ELF-1 (cell line): ENCODE data around the gene NPFFR1.
"Not testable (repeated sequence)": the region's sequence is repeated elsewhere in the genome, so short reads cannot be mapped to it uniquely, and the experiment has no call there.

Experiments
- DNase-seq: peaks from one replicate; pipeline ENCODE4 v3.0.0-alpha.2; 2016; ENCODE audit warnings: low read depth, low spot score

NPFFR1 gene

DNA sequence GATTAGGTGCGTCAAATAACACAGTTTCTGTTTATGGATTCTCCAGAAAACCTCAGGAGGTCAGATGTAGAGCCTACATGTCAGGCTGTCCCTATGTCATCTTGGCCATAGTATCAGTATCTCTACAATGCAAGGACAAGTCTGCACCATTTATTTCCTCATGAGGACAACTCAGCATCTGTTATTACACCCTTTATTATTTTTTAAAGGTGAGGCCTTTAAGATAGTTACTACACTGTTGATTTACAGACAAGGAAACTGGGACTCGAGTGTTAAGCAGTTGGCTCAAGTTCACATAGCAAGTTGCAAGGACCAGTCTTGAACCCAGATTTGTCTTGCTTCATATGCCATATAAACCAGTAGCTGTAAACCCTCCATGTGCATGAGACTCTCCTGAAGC lies 27.3 kb downstream of the NPFFR1 start:
- DNase-seq = no peak

DNA sequence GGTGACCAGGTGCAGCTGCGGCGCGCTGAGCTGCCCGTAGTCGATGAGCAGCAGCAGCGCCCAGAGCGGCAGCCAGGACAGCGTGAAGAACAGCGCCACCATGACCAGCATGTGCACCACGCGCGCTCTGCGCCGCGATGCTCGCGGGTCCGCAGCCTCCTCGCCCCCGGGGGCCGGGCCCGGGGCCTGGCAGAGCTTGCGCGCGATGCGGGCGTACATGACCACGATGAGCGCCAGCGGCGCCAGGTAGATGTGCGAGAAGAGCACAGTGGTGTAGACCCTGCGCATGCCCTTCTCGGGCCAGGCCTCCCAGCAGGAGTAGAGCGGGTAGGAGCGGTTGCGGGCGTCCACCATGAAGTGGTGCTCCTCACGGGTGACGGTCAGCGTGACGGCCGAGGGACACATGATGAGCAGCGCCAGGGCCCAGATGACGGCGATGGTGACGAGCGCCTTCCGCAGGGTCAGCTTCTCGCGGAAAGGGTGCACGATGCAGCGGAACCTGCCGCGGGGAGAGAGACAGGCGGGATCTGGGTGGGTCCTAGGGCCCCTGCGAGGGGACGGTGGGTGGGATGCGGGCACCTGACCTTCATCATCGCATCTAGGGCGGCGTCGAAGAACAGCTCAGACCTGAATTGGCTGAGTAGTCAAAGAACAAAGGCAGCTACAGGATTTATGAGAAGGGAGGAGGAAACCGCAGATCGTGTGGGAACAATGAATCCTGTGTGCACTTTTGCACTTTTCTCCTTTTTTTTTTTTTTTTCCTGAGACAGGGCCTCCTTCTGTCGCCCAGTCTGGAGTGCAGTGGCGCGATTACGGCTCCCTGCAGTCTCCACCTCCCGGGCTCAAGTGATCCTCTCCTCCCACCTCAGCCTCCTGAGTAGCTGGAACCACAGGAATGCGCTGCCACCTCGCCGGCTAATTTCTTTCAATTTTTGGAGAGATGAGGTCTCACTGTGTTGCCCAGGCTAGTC lies 28.2 kb downstream of the NPFFR1 start:
- peak; percentile 38 for DNase-seq

DNA sequence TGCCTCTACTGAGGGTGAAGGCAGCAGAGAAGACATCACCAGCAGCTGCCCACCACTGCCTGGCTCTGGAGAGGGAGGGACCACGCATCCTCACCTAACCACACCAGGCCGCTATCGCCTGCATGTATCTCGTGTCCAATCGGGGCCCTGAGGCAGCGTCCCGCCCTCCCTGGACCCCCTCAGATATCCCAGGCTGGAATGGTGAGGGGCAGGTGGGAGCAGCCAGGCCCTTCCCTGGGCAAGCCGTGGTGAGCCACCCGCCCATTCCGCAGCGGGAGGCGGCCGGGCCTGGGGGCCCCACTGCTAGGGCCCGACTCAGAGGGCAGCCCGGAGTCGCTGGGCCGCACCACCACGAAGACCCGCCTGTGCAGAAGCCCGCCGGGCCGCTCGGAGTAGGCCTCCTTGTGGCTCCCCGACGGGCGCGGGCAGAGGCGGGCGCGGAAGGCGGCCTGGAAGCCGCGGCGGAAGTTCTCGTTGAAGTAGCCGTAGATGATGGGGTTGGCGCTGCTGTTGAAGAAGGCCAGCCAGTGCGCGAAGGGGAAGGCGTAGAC lies 29.0 kb downstream of the NPFFR1 start:
- no peak for DNase-seq

DNA sequence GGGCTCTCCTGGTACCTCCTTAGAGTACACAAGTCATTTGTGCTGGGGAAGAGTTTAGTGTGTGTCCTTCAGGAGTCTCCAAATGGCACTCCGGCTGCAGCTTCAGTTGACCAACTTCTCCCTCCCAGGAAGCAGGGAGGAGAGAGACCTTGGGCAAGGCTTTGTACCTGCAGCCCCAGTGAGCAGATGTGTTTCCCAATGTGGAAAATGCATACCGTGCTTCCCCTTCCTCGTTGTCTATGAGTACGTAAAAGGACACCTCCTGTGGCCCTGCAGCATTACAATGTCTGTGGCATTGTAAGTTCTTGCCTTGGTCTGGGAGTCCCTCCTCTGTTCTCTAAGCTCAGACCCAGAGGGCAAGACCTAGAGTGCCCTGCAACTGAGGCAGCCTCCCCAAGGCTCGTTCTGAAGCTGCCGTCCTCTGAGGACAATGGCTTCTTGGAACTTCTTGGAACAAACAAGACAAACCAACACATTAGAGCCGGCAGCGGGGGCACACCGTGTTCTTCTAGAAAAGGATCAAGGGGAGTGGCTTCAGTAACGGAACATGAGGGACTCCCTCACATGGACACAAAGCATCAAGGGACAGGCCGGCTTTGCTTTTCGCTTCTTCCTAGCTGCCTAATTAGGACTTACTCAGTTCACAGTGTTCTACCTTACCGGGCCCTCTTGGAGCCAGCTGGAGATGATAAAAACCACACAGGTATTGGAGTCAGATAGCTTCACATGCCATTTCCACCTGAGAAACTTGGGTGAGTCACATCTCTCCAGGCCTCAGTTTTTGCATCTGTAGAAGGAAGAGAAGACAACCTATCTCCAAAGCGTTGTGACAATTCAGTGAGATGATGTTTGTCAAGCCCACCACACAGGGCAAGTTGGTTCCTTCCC lies 29.7 kb downstream of the NPFFR1 start:
- DNase-seq = no peak

DNA sequence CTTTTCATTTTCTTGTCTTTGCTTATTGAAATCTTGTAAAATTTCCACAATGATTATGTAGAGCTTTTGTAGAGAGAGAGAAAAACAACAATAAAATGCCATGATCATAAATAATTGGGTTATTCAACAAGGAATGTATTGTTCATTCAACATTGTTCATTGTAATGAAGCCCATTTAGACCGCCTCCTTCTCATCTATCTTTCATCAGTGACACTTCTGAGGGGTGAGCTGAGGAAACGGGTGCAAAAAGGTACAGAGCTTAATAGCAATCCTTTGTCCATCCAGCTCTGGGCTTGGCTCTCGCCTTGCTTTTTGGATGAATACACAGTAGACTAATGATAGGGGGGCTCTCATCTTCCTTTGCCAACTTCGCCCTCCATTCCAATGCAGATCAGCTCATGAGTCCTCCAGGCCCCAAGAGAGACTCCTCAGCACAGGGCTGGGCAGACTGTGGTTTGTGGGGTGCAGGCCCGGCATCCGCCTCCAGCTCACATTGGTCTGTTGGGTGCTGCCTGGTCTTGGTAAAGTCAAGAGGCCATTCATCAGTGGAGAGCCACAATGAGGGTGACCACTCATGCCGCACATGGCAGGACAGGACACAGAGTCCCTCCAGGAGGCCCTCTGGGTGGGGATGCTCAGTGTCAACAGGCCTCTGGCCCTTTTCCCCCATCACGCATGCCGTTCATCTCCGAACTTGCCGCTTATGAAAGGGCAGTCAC lies 32.7 kb downstream of the NPFFR1 start:
- DNase-seq = no peak

DNA sequence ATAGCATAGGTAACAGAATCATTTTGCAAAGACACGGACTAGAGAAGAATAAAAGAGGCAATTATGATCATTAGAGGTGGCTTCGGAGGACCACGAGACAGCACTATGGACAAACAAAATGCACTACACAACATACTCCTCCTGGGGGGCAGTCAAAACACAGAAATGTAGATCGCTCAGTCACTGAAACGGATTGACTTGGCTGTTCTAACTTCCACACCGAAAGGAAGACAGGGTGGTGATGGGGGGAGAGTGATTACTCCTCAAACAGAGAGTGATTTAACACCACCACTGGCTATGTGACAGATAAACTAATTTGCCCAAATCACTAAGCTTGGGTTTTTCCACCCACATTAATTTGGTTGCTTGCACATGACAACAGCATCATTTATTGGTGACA lies 36.4 kb downstream of the NPFFR1 start:
- no peak for DNase-seq

DNA sequence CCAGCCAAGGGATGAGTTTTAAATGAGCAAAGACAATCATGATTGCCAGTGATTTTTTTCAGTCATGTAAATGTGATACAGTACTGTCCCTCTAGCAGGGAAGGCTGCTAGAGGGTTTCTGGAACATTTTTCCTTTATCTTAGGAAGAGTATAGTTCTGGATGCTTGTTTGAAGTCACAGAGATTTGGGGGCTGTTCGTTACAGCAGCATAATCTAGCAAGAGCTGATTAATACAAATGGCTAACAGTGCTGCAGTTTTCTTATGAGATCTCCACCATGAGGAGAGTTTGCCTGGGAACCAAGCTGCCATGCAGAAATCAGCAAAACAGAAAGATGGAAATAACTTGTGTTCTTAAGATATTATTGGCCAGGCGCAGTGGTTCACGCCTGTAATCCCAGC lies 42.7 kb downstream of the NPFFR1 start:
- no peak for DNase-seq

DNA sequence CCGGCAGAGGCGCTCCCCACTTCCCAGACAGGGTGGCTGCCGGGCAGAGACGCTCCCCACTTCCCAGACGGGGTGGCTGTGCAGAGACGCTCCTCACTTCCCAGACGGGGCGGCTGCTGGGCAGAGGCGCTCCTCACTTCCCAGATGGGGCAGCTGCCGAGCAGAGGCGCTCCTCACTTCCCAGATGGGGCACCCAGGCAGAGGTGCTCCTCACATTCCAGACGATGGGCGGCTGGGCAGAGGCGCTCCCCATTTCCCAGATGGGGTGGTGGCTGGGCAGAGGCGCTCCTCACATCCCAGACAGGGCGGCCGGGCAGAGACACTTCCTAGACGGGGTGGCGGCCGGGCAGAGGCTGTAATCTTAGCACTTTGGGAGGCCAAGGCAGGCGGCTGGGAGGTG lies 43.8 kb downstream of the NPFFR1 start:
- DNase-seq = not testable (repeated sequence)

DNA sequence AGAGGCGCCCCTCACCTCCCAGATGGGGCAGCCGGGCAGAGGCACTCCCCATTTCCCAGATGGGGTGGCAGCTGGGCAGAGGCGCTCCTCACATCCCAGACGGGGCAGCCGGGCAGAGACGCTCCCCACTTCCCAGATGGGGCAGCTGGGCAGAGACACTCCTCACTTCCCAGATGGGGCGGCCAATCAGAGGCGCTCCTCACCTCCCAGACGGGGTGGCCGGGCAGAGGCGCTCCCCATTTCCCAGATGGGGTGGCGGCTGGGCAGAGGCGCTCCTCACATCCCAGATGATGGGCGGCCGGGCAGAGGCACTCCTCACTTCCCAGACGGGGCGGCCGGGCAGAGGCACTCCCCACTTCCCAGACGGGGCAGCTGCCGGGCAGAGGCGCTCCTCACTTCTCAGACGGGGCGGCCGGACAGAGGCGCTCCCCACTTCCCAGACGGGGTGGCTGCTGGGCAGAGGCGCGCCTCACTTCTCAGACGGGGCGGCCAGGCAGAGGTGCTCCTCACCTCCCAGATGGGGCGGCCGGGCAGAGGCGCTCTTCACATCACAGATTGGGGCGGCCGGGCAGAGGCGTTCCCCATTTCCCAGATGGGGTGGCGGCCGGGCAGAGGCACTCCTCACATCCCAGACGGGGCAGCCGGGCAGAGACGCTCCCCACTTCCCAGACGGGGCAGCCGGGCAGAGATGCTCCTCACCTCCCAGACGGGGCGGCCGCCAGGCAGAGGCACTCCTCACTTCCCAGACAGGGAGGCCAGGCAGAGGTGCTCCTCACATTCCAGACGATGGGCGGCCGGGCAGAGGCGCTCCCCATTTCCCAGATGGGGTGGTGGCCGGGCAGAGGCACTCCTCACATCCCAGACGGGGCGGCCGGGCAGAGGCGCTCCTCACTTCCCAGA lies 44.5 kb downstream of the NPFFR1 start:
- DNase-seq = not testable (repeated sequence)

DNA sequence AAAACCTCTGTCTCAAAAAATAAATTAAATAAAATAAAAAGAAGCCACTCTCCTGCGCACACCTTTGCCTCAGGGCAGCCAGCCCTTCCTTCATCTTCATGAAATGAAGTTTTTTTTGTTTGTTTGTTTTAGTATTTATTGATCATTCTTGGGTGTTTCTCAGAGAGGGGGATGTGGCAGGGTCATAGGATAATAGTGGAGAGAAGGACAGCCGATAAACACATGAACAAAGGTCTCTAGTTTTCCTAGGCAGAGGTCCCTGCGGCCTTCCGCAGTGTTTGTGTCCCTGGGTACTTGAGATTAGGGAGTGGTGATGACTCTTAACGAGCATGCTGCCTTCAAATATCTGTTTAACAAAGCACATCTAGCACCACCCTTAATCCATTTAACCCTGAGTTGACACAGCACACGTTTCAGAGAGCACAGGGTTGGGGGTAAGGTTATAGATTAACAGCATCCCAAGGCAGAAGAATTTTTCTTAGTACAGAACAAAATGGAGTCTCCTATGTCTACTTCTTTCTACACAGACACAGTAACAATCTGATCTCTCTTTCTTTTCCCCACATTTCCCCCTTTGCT lies 45.8 kb downstream of the NPFFR1 start:
- DNase-seq = not testable (repeated sequence)

DNA sequence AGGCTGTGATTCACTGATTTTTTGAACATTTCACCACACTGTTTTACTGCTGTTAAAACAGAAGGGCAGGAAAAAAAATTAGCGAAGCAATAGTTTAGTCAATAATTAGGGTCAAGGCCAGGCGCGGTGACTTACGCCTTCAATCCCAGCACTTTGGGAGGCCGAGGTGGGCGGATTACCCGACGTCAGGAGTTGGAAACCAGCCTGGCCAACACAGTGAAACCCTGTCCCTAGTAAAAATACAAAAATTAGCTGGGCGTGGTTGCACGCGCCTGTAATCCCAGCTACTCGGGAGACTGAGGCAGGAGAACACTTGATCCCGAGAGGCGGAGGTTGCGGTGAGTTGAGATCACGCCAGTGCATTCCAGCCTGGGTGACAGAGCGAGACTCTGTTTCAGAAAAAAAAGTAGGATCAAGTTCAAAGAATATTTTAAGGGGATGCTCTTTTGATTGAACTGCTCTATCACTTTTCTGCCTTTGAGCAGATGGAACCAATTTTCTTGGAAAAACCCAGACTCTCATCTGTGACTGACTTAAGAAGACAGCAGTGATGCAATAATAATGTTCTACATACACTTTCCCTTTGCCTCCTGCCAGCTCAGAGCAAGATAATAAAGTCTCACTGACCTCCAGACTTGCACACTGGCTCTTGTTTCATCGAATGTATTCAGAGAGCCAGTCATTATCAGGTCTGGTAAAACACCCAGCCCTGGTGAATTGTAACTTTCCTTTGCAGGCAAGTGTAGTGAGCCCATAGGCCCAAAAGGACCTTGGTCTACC lies 48.9 kb downstream of the NPFFR1 start:
- DNase-seq = no peak

DNA sequence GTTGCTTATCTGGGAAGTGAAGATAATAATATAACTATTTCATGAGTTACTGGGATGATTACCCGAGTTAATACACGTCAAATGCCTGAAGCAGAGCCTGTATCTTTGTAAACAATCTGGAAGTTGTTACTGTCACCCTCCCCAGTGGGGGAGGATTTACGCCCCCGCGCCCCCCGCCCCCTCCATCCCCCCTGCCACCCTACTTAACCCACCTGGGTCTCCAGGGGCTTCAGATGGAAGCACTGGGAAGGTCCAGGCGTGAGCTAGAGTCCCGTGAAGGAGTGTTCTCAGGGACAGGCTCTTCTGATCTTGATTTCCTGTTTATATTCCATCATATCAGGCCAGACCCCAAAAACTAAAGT lies 49.9 kb downstream of the NPFFR1 start:
- DNase-seq = no peak

DNA sequence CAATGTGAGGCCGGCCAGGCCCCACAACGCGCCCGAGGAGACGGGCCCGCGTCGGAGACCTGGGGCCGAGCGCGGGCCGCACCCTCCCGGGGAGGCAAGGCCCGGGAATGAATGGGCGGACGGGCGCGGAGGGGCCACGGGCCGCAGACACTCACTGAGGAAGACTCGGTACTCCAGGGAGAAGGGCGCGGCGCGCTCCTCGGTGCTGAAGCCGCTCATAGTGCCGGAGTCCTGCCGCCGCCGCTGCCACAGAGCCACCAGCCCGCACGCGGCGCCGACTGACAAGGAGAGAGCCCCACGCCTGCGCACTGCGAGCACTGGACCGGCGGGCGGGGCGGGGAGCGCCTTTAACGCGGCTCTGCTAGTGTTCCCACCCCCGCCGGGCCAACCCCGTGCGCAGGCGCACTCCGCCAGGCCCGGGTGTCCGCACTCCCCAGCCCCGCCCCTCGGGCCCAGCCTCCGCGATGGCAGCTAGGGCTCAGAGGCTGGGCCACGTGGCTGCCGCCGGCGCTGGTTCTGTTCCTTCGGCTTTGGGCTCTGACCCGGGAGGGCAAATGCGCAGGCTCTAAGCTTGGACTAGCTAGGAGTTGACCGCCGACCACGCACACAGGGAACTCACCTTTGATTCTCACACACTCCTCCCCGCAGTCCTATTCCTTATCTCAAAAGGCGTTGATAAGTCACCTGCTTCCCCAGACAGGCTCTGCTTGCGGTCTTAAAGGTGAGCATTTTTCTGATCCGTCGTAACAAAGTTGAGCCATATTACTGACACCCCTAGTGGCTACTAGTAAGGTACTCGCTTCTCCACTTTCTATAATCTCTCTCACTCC lies 50.5 kb downstream of the NPFFR1 start, which contains the start of gene PPA1:
Gene PPA1 (minus strand): TSS at position 321 of the 830 bp plus-strand sequence. CDS start 102 bp downstream, at position 219.
- DNase-seq = peak; percentile 97

DNA sequence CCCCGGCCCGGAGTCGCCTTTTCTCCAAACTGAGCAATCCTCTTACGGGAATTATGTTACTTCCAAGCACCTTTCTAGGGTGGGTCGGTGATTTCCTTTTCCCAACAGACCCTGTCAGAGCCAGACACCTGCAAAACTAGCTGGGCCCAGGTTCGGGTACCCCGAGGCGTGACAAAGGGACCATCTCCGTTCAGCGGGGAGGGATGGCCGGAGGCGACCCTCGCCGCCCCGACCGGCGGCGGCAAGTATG lies 51.0 kb downstream of the NPFFR1 start:
- DNase-seq = no peak

DNA sequence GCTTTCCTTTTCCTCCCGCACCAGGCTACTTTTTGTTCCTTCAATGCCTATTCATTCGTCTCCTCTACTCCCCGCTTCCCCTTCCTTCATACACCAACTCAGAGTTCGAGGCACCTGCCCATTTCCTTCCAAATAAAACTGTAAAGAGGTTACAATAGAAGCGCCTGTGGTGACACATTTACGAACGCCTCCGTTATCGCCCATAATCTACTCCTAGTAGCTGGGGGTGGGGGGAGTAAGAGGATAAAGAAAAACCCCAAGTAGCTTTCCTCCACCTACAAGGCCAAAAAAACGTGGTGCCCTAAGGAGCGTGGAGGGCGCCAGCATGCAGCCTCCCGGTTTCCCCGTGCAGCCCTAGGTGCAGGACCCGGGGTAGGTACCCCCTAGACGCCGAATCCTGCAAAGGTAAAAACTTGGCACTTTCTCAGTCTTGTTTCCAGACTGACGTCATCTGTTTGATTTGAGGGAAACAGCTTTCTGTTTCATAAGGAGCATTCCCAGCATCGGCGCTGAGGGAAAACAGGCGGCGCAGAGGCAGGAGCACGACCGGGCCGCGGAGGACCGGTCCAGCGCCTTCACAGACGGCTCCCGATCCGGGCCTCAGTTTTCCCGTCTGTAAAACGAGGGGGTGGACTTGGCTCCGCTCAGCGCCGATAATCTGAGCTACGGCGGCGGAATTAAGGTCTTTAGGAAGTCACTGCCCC lies 51.5 kb downstream of the NPFFR1 start:
- peak; percentile 60 for DNase-seq

DNA sequence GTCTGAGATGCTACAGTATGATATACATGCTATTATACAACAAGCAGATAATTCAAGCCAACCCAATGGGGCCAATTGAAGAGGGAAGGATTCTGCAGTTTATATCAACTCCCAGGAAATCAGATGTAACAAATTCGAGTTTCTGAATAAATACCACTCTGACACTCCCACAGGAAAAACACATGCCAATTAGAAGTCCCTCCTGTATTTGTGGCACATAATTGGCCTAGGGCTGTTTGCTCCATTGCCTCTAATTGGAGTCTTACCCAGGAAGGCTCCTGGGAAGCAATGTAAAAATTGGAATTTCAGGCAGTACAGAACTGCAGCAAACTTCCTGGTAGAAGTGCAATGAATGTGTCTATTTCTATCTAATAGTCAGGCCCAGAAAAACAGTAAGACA lies 55.3 kb downstream of the NPFFR1 start:
- no peak for DNase-seq

DNA sequence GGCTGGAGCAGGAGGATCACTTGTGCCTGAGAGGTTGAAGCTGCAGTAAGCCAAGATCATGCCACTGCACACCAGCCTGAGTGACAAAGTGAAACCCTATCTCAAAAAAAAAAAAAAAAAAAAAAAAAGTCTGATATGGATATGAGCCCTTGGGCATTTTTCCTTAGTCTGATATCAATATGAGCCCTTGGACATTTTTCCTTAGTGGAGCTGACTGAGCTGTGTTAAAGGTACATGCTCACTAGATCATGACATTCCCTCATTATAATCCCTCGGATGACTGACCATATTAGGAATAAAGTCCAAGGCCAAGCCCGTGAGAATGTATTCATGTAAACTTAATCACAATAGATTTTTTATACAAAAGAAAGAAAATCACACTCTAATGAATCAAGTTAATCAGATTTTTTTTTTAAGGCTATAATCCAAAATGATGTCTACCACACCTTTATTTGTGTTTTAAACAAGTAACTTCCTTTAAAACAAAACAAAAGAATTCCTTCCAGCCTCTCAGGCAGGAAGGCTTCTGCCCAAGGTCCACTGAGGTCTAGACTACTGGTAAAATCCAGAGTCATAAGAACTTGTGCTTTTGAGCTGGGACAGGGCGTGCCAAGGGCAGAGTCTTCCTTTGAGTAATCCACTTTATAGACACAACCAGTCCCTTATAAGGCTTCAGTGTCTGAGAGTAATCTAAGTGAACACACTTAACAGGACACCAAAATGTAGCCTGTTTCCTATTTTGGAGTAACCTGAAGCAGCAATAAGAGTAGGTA lies 56.1 kb downstream of the NPFFR1 start:
- DNase-seq = no peak
